NCI-H2107 (cell line): ENCODE results near the gene KNDC1.
A peak's percentile ranks its signal among the peaks of the same experiment; 100 is the strongest.

Experiments used
- DNase-seq: peaks from one replicate; lab custom pipeline; 2025; lab: John Stamatoyannopoulos, UW

Gene KNDC1

GRCh38 chr10:133241501-133242205 is 81.6 kb downstream of the KNDC1 start:
- no peak for DNase-seq

- no peak for DNase-seq
These were observed 82.8 kb downstream of the KNDC1 start for GRCh38 chr10:133242611-133243356.

GRCh38 chr10:133243593-133243992 is 83.6 kb downstream of the KNDC1 start:
- DNase-seq, result no peak

GRCh38 chr10:133245439-133246235 is 85.6 kb downstream of the KNDC1 start:
- no peak for DNase-seq

GRCh38 chr10:133246236-133246626 is 86.2 kb downstream of the KNDC1 start:
- no peak for DNase-seq

- DNase-seq, result no peak
These were observed 87.8 kb downstream of the KNDC1 start for GRCh38 chr10:133247681-133248333.

GRCh38 chr10:133248334-133248715 is 88.3 kb downstream of the KNDC1 start:
- no peak for DNase-seq

GRCh38 chr10:133249094-133249780 is 89.2 kb downstream of the KNDC1 start:
- no peak for DNase-seq

- no peak for DNase-seq
These were observed 90.1 kb downstream of the KNDC1 start for GRCh38 chr10:133249975-133250754.

GRCh38 chr10:133251388-133252222 is 91.6 kb downstream of the KNDC1 start:
- no peak for DNase-seq

GRCh38 chr10:133252223-133252552 is 92.2 kb downstream of the KNDC1 start:
- no peak for DNase-seq

GRCh38 chr10:133253361-133253955 is 93.4 kb downstream of the KNDC1 start:
- no peak for DNase-seq

GRCh38 chr10:133254421-133255120 is 94.6 kb downstream of the KNDC1 start:
- no peak for DNase-seq

GRCh38 chr10:133255323-133255722 is 95.3 kb downstream of the KNDC1 start:
- no peak for DNase-seq

- DNase-seq, result no peak
These were observed 97.6 kb downstream of the KNDC1 start for GRCh38 chr10:133257489-133258065.

- peak; percentile 32 for DNase-seq
These were observed 98.2 kb downstream of the KNDC1 start for GRCh38 chr10:133258066-133258817.

- peak; percentile 43 for DNase-seq
These were observed 99.0 kb downstream of the KNDC1 start for GRCh38 chr10:133258818-133259601.
